ENCODE data around the gene CACNA2D1. TPM values are rescaled to one million over a fixed set of nuclear protein-coding genes. Genes with fewer than 3 reads are reported as not detected.

CACNA2D1 gene
- polyA plus RNA-seq, 1 donor: 11.4 TPM

- H3K4me3 ChIP-seq (ENCODE audit: low read length): no peak overlapping the region
- no peaks in the 10 kb centered on the region for H3K36me3 ChIP-seq (ENCODE audit: control insufficient read depth, insufficient read depth, low read length)
- WGBS (ENCODE audit: insufficient coverage, low lambda C conversion rate): 80% methylated on average over 1 of the region's 3 CpGs
- H3K4me1 ChIP-seq (ENCODE audit: control insufficient read depth, insufficient read depth, low read length): peaks cover 13% of the 10 kb centered on the region
- peak overlapping the region; percentile 89 for H3K27ac ChIP-seq (ENCODE audit: low read length)
- DNase-seq: peak; percentile 1 to 37
- no peaks in the 10 kb centered on the region for H3K9me3 ChIP-seq (ENCODE audit: control insufficient read depth, low read depth, low read length)
- H3K27me3 ChIP-seq (ENCODE audit: control insufficient read depth, insufficient read depth, low read length): no peaks in the 10 kb centered on the region
Observed at GRCh38 chr7:82036146-82036886, 407.3 kb downstream of the CACNA2D1 start.

- WGBS (ENCODE audit: insufficient coverage, low lambda C conversion rate): 75% methylated on average over 1 of the region's 1 CpG
- H3K9me3 ChIP-seq (ENCODE audit: control insufficient read depth, low read depth, low read length): no peaks in the 10 kb centered on the region
- DNase-seq: peak; percentile 66 to 82
- H3K4me3 ChIP-seq (ENCODE audit: low read length): no peak overlapping the region
- peaks cover 13% of the 10 kb centered on the region for H3K4me1 ChIP-seq (ENCODE audit: control insufficient read depth, insufficient read depth, low read length)
- peak overlapping the region; percentile 89 for H3K27ac ChIP-seq (ENCODE audit: low read length)
- no peaks in the 10 kb centered on the region for H3K27me3 ChIP-seq (ENCODE audit: control insufficient read depth, insufficient read depth, low read length)
- H3K36me3 ChIP-seq (ENCODE audit: control insufficient read depth, insufficient read depth, low read length): no peaks in the 10 kb centered on the region
Observed at GRCh38 chr7:82035456-82035855, 408.1 kb downstream of the CACNA2D1 start.

GRCh38 chr7:82032901-82033300 is 410.7 kb downstream of the CACNA2D1 start:
- no peak overlapping the region for H3K4me3 ChIP-seq (ENCODE audit: low read length)
- H3K27ac ChIP-seq (ENCODE audit: low read length): no peak overlapping the region
- 80% methylated on average over 1 of the region's 3 CpGs for WGBS (ENCODE audit: insufficient coverage, low lambda C conversion rate)
- DNase-seq: peak; percentile 9 to 43
- no peaks in the 10 kb centered on the region for H3K27me3 ChIP-seq (ENCODE audit: control insufficient read depth, insufficient read depth, low read length)
- H3K9me3 ChIP-seq (ENCODE audit: control insufficient read depth, low read depth, low read length): no peaks in the 10 kb centered on the region
- peaks cover 13% of the 10 kb centered on the region for H3K4me1 ChIP-seq (ENCODE audit: control insufficient read depth, insufficient read depth, low read length)
- H3K36me3 ChIP-seq (ENCODE audit: control insufficient read depth, insufficient read depth, low read length): no peaks in the 10 kb centered on the region

GRCh38 chr7:82029236-82029913 is 414.2 kb downstream of the CACNA2D1 start:
- H3K4me3 ChIP-seq (ENCODE audit: low read length): no peak overlapping the region
- H3K27me3 ChIP-seq (ENCODE audit: control insufficient read depth, insufficient read depth, low read length): no peaks in the 10 kb centered on the region
- no peaks in the 10 kb centered on the region for H3K9me3 ChIP-seq (ENCODE audit: control insufficient read depth, low read depth, low read length)
- no peak overlapping the region for H3K27ac ChIP-seq (ENCODE audit: low read length)
- H3K36me3 ChIP-seq (ENCODE audit: control insufficient read depth, insufficient read depth, low read length): no peaks in the 10 kb centered on the region
- DNase-seq: no peak
- H3K4me1 ChIP-seq (ENCODE audit: control insufficient read depth, insufficient read depth, low read length): no peaks in the 10 kb centered on the region
- WGBS (ENCODE audit: insufficient coverage, low lambda C conversion rate): no CpG with 5 or more reads among the region's 1 CpG

GRCh38 chr7:82028097-82028496 is 415.5 kb downstream of the CACNA2D1 start:
- DNase-seq: no peak
- H3K9me3 ChIP-seq (ENCODE audit: control insufficient read depth, low read depth, low read length): no peaks in the 10 kb centered on the region
- no CpG with 5 or more reads among the region's 1 CpG for WGBS (ENCODE audit: insufficient coverage, low lambda C conversion rate)
- no peak overlapping the region for H3K4me3 ChIP-seq (ENCODE audit: low read length)
- no peaks in the 10 kb centered on the region for H3K36me3 ChIP-seq (ENCODE audit: control insufficient read depth, insufficient read depth, low read length)
- H3K4me1 ChIP-seq (ENCODE audit: control insufficient read depth, insufficient read depth, low read length): no peaks in the 10 kb centered on the region
- H3K27ac ChIP-seq (ENCODE audit: low read length): no peak overlapping the region
- H3K27me3 ChIP-seq (ENCODE audit: control insufficient read depth, insufficient read depth, low read length): no peaks in the 10 kb centered on the region

- no peaks in the 10 kb centered on the region for H3K4me1 ChIP-seq (ENCODE audit: control insufficient read depth, insufficient read depth, low read length)
- DNase-seq: no peak
- H3K36me3 ChIP-seq (ENCODE audit: control insufficient read depth, insufficient read depth, low read length): no peaks in the 10 kb centered on the region
- H3K4me3 ChIP-seq (ENCODE audit: low read length): no peak overlapping the region
- H3K9me3 ChIP-seq (ENCODE audit: control insufficient read depth, low read depth, low read length): no peaks in the 10 kb centered on the region
- H3K27me3 ChIP-seq (ENCODE audit: control insufficient read depth, insufficient read depth, low read length): no peaks in the 10 kb centered on the region
- no peak overlapping the region for H3K27ac ChIP-seq (ENCODE audit: low read length)
Observed at GRCh38 chr7:82021713-82022112, 421.9 kb downstream of the CACNA2D1 start.

- no peaks in the 10 kb centered on the region for H3K27me3 ChIP-seq (ENCODE audit: control insufficient read depth, insufficient read depth, low read length)
- no peak for DNase-seq
- H3K9me3 ChIP-seq (ENCODE audit: control insufficient read depth, low read depth, low read length): no peaks in the 10 kb centered on the region
- no peaks in the 10 kb centered on the region for H3K36me3 ChIP-seq (ENCODE audit: control insufficient read depth, insufficient read depth, low read length)
- no peak overlapping the region for H3K4me3 ChIP-seq (ENCODE audit: low read length)
- no peaks in the 10 kb centered on the region for H3K4me1 ChIP-seq (ENCODE audit: control insufficient read depth, insufficient read depth, low read length)
- H3K27ac ChIP-seq (ENCODE audit: low read length): no peak overlapping the region
- 100% methylated on average over 1 of the region's 2 CpGs for WGBS (ENCODE audit: insufficient coverage, low lambda C conversion rate)
Observed at GRCh38 chr7:82021036-82021435, 422.5 kb downstream of the CACNA2D1 start.

GRCh38 chr7:82019551-82020475 is 423.8 kb downstream of the CACNA2D1 start:
- Histone ChIP-seq H3K27ac (ENCODE audit: low read length) (no peak overlapping the region), H3K4me3 (ENCODE audit: low read length) (no peak overlapping the region), H3K36me3 (ENCODE audit: control insufficient read depth, insufficient read depth, low read length) (no peaks in the 10 kb centered on the region), H3K27me3 (ENCODE audit: control insufficient read depth, insufficient read depth, low read length) (no peaks in the 10 kb centered on the region), H3K4me1 (ENCODE audit: control insufficient read depth, insufficient read depth, low read length) (no peaks in the 10 kb centered on the region), H3K9me3 (ENCODE audit: control insufficient read depth, low read depth, low read length) (no peaks in the 10 kb centered on the region)
- DNase-seq: no peak
- WGBS (ENCODE audit: insufficient coverage, low lambda C conversion rate): 100% methylated on average over 1 of the region's 3 CpGs

GRCh38 chr7:82018226-82018625 is 425.4 kb downstream of the CACNA2D1 start:
- no peaks in the 10 kb centered on the region for H3K9me3 ChIP-seq (ENCODE audit: control insufficient read depth, low read depth, low read length)
- no peak for DNase-seq
- no peaks in the 10 kb centered on the region for H3K27me3 ChIP-seq (ENCODE audit: control insufficient read depth, insufficient read depth, low read length)
- no peaks in the 10 kb centered on the region for H3K36me3 ChIP-seq (ENCODE audit: control insufficient read depth, insufficient read depth, low read length)
- no peak overlapping the region for H3K27ac ChIP-seq (ENCODE audit: low read length)
- H3K4me1 ChIP-seq (ENCODE audit: control insufficient read depth, insufficient read depth, low read length): no peaks in the 10 kb centered on the region
- H3K4me3 ChIP-seq (ENCODE audit: low read length): no peak overlapping the region

GRCh38 chr7:82017334-82017943 is 426.1 kb downstream of the CACNA2D1 start:
- peak in 1 of 2 donors; percentile 5 for DNase-seq
- Histone ChIP-seq H3K4me1 (ENCODE audit: control insufficient read depth, insufficient read depth, low read length) (no peaks in the 10 kb centered on the region), H3K27me3 (ENCODE audit: control insufficient read depth, insufficient read depth, low read length) (no peaks in the 10 kb centered on the region)

More at GRCh38 chr7:82017334-82017943, 426.1 kb downstream of the CACNA2D1 start:
- Histone ChIP-seq H3K27ac (ENCODE audit: low read length) (no peak overlapping the region), H3K36me3 (ENCODE audit: control insufficient read depth, insufficient read depth, low read length) (no peaks in the 10 kb centered on the region), H3K9me3 (ENCODE audit: control insufficient read depth, low read depth, low read length) (no peaks in the 10 kb centered on the region), H3K4me3 (ENCODE audit: low read length) (no peak overlapping the region)
- WGBS (ENCODE audit: insufficient coverage, low lambda C conversion rate): no CpG with 5 or more reads among the region's 1 CpG

Data from large intestine (tissue), 3 donors.